Measurements from ENCODE around the gene RPTOR. TPM values are rescaled to one million over a fixed set of nuclear protein-coding genes. Genes with fewer than 3 reads are reported as not detected.

RPTOR gene
- total RNA-seq, 3 donors from 2014 or later (not counting 1 experiment from before 2014, with no cell fraction given): 49.2 to 63.6 (median 55.4) TPM

DNA sequence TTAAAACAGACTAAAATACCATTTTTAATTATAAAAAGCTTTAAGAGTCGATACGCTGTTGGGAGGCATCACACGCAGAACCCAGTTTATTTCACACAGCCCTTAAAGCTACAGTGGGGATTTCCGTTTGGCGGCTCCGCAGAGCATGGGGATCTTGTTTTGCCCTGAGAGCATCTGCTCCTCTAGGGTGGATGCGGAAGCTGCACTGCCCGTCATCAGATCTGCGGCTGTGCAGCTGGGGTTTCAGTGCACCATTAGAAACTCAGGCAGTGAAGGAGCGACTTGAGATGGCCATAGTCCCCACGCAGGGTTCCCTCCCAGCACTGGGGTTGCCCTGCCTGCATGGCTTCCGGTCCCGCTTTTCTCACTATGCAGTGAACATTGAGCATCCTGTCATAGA is 384.8 kb downstream of the RPTOR start:
- Mint-ChIP-seq H3K4me3 (no peak overlapping the region), H3K9me3 (no peaks in the 10 kb centered on the region), H3K4me1 (no peaks in the 10 kb centered on the region), H3K36me3 (no peaks in the 10 kb centered on the region), H3K27ac (no peak overlapping the region), H3K27me3 (ENCODE audit: low read depth in 2 of 2) (no peaks in the 10 kb centered on the region)
- Histone ChIP-seq H3K4me3 (ENCODE audit: low read length) (no peak overlapping the region), H3K27me3 (ENCODE audit: control insufficient read depth, insufficient read depth, low read length) (no peaks in the 10 kb centered on the region), H3K36me3 (ENCODE audit: control insufficient read depth, insufficient read depth, low read length) (peaks cover 25% of the 10 kb centered on the region), H3K4me1 (ENCODE audit: control insufficient read depth, insufficient read depth, low read length) (no peaks in the 10 kb centered on the region), H3K9me3 (ENCODE audit: control insufficient read depth, insufficient read depth, low read length) (no peaks in the 10 kb centered on the region), H3K27ac (ENCODE audit: low read length) (no peak overlapping the region)
- WGBS (ENCODE audit: insufficient coverage): 98% methylated on average over 13 of the region's 13 CpGs
- no peak for DNase-seq
- intact Hi-C loops (cut with micrococcal nuclease): no loop called here
- no peak for ATAC-seq
- TF ChIP-seq, protein P1, sequence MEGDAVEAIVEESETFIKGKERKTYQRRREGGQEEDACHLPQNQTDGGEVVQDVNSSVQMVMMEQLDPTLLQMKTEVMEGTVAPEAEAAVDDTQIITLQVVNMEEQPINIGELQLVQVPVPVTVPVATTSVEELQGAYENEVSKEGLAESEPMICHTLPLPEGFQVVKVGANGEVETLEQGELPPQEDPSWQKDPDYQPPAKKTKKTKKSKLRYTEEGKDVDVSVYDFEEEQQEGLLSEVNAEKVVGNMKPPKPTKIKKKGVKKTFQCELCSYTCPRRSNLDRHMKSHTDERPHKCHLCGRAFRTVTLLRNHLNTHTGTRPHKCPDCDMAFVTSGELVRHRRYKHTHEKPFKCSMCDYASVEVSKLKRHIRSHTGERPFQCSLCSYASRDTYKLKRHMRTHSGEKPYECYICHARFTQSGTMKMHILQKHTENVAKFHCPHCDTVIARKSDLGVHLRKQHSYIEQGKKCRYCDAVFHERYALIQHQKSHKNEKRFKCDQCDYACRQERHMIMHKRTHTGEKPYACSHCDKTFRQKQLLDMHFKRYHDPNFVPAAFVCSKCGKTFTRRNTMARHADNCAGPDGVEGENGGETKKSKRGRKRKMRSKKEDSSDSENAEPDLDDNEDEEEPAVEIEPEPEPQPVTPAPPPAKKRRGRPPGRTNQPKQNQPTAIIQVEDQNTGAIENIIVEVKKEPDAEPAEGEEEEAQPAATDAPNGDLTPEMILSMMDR (IDR thresholded peaks at IDR 0.05): no peak

DNA sequence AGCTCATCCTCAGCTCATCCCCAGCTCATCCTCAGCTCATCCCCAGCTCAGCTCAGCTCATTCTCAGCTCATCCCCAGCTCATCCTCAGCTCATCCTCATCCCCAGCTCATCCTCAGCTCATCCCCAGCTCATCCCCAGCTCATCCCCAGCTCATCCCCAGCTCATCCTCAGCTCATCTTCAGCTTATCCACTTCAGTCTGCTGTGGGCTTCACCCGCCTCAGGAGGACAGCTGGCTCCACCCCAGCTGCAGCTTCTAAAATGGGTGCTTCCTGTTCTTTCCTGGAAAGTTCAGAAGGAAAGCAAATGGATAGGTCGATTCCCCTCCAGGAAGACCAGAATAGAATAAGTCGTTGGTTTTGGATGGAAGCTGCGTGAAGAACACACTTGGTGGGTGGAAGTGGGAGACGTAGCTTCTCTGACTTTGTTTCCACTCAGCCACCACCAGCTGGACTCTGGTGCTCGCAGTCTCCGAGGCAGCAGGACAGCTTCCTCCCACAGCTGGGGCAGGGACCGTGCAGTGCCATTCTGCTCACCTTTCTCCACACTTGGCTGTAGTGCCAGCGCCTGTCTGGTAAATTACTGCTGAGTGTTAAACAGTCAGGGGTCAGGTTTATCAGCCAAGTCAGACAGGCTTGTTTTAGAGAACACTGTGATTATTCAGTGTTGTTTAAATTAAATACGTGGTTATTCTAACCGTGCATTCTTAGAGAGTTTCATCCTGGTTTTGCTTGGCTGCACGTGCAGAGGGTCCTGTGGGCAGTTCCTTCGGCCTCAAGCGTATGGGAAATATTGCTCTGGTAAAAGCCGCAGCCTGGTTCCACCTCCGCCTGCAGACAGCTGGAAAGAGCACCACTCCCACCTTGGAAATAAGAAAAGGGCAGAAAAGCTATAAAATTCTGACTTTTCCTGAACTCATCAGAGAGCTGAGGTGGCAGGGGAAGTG is 386.0 kb downstream of the RPTOR start:
- H3K27me3 Mint-ChIP-seq (ENCODE audit: low read depth in 2 of 2): no peaks in the 10 kb centered on the region

DNA sequence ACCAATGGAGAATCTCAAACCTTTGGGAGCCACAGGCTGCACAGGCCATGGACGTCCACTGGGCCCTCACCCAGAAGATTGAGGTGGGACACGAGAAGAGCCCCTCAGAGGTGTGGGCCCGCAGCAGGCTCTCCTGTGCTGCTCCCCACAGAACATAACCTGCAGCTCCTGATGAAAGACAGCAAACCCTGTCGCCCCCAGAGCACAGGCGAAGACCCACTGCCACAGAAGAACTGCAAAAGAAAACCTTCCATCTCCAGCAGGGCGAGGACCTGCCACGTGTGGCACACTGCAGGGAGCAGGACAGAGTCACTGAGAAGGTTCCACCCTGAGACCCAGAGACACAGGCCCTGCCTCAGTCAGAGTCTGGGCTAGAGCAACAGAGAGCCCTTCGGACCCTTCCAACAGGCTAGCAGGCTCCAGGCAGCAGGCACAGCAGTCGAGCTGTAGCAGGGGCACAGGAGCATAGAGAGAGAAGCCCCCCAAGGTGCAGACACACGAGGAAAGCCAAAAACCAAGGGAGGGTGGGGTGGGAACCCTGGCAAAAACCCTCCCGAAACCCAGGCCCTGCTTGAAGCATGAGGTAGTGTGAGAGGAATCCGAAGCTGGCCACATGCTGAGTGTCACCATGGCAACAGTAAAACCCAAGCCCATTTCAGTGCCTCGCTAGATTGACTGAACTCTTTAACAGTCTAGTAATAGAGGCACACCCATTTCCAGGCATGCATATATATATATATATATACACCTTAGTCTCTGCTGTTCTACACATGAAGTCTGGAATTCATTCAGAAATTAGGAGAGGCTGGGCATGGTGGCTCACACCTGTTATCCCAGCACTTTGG is 387.0 kb downstream of the RPTOR start:
- Mint-ChIP-seq H3K9me3 (no peaks in the 10 kb centered on the region), H3K4me1 (peaks cover 13% of the 10 kb centered on the region in 2 donors), H3K27me3 (ENCODE audit: low read depth in 2 of 2) (no peaks in the 10 kb centered on the region), H3K36me3 (no peaks in the 10 kb centered on the region), H3K4me3 (no peak overlapping the region), H3K27ac (no peak overlapping the region)
- Histone ChIP-seq H3K27me3 (ENCODE audit: control insufficient read depth, insufficient read depth, low read length) (no peaks in the 10 kb centered on the region), H3K9me3 (ENCODE audit: control insufficient read depth, insufficient read depth, low read length) (no peaks in the 10 kb centered on the region), H3K36me3 (ENCODE audit: control insufficient read depth, insufficient read depth, low read length) (peaks cover 7% of the 10 kb centered on the region), H3K27ac (ENCODE audit: low read length) (no peak overlapping the region), H3K4me3 (ENCODE audit: low read length) (no peak overlapping the region), H3K4me1 (ENCODE audit: control insufficient read depth, insufficient read depth, low read length) (peaks cover 3% of the 10 kb centered on the region)
- TF ChIP-seq, protein P1 (IDR thresholded peaks at IDR 0.05): no peak
- DNase-seq (no peak), ATAC-seq (no peak)
- intact Hi-C loops (cut with micrococcal nuclease): no loop called here
- WGBS (ENCODE audit: insufficient coverage): 97% methylated on average over 12 of the region's 13 CpGs

More for the DNA sequence above, 386.0 kb downstream of the RPTOR start:
- Mint-ChIP-seq H3K4me1 (peaks cover 6% of the 10 kb centered on the region in 2 donors), H3K36me3 (no peaks in the 10 kb centered on the region), H3K27ac (no peak overlapping the region), H3K9me3 (no peaks in the 10 kb centered on the region), H3K4me3 (no peak overlapping the region)
- Histone ChIP-seq H3K9me3 (ENCODE audit: control insufficient read depth, insufficient read depth, low read length) (no peaks in the 10 kb centered on the region), H3K27me3 (ENCODE audit: control insufficient read depth, insufficient read depth, low read length) (no peaks in the 10 kb centered on the region), H3K4me3 (ENCODE audit: low read length) (no peak overlapping the region), H3K27ac (ENCODE audit: low read length) (no peak overlapping the region), H3K4me1 (ENCODE audit: control insufficient read depth, insufficient read depth, low read length) (peaks cover 3% of the 10 kb centered on the region), H3K36me3 (ENCODE audit: control insufficient read depth, insufficient read depth, low read length) (peaks cover 14% of the 10 kb centered on the region)
- DNase-seq (no peak), ATAC-seq (no peak)
- WGBS (ENCODE audit: insufficient coverage): 84% methylated on average over 16 of the region's 16 CpGs
- intact Hi-C loops (cut with micrococcal nuclease): no loop called here
- TF ChIP-seq, protein P1 (IDR thresholded peaks at IDR 0.05): no peak
